Thoracic aorta (tissue), 2 donors: ENCODE results near the gene PM20D2. TPM values are rescaled to one million over a fixed set of nuclear protein-coding genes. Genes with fewer than 3 reads are reported as not detected.

Experiments
- ATAC-seq: fragments of 150-250 bp; one replicate; pipeline ENCODE4 v1.8.0; 2017; ENCODE audit warnings: low read depth; ENCODE audit not compliant: insufficient number of reproducible peaks, low FRiP score
- DNase-seq: peaks from one replicate; pipeline ENCODE4 v3.0.0-alpha.2; 2020; ENCODE audit warnings: low spot score
- H3K27ac ChIP-seq, 2 donors: fragments of 200-600 bp; sonication (generic); 1 replicate in 1 of 2; 2 replicates in 1 of 2; pipeline ENCODE4 v1.5.1; 2016; ENCODE audit warnings: mild to moderate bottlenecking in 2 of 2, moderate library complexity in 2 of 2
- H3K27me3 ChIP-seq: fragments of 200-600 bp; sonication (generic); replicated peaks from 2 replicates; pipeline ENCODE4 v1.6.0; 2016; ENCODE audit warnings: mild to moderate bottlenecking; ENCODE audit not compliant: insufficient read depth
- H3K36me3 ChIP-seq: fragments of 200-600 bp; sonication (generic); one replicate; pipeline ENCODE4 v1.5.1; 2016
- H3K4me1 ChIP-seq, 2 donors: fragments of 200-600 bp; sonication (generic); 1 replicate in 1 of 2; 2 replicates in 1 of 2; pipeline versions ENCODE4 v1.5.1 to v1.6.0; 2016; ENCODE audit warnings: low read depth in 2 of 2, mild to moderate bottlenecking in 1 of 2; ENCODE audit not compliant: control insufficient read depth in 1 of 2
- H3K4me3 ChIP-seq: fragments of 200-600 bp; sonication (generic); 2 replicates; pipeline ENCODE4 v1.5.1; 2016; ENCODE audit warnings: mild to moderate bottlenecking
- H3K9me3 ChIP-seq: fragments of 200-600 bp; sonication (generic); 2 replicates; pipeline ENCODE4 v1.5.1; 2016
- CTCF ChIP-seq: fragments of 200-600 bp; sonication (generic); IDR thresholded peaks from one replicate; pipeline ENCODE4 v1.5.1; 2019; ENCODE audit warnings: antibody characterized with exemption
- total RNA-seq, 2 donors: library from RNA; depleted of rRNA; stranded (reverse); fragments of >200 nt; gene quantifications; one replicate each; pipeline versions ENCODE4 v1.1.0 to v1.2.3, GENCODE V29; 2016

PM20D2 gene
- total RNA-seq, 2 donors from 2014 or later, result 23.7 to 58.6 TPM

DNA sequence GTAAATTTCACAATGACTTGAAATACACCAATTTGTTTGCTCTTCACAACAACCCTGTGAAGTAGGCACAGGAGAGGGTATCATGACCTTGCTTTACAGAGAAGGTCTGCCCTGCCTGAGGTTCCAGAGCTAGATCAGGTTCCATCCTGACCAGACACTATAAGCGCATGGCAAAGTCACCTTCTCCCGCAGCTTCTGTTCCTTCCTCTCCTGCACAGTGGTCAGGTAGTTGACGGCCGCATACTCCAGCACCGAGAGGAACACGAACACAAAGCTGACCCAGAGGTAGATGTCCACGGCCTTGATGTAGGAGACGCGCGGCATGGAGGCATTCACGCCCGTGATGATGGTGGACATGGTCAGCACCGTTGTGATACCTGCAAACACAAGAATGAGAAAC is 34.3 kb downstream of the PM20D2 start:
- no peaks in the 10 kb centered on the region for H3K4me1 ChIP-seq
- no peaks in the 10 kb centered on the region for H3K36me3 ChIP-seq
- no peaks in the 10 kb centered on the region for H3K27me3 ChIP-seq
- DNase-seq (no peak), ATAC-seq (no peak)
- H3K4me3 ChIP-seq, result no peak overlapping the region
- no peaks in the 10 kb centered on the region for H3K9me3 ChIP-seq
- no peak for TF ChIP-seq CTCF
- H3K27ac ChIP-seq, result no peak overlapping the region

GRCh38 chr6:89180971-89181370 is 35.1 kb downstream of the PM20D2 start:
- DNase-seq, result no peak
- no peak for ATAC-seq
- Histone ChIP-seq H3K36me3 (no peaks in the 10 kb centered on the region), H3K4me1 (no peaks in the 10 kb centered on the region), H3K4me3 (no peak overlapping the region), H3K27ac (no peak overlapping the region), H3K9me3 (no peaks in the 10 kb centered on the region), H3K27me3 (no peaks in the 10 kb centered on the region)
- TF ChIP-seq CTCF, result no peak

DNA sequence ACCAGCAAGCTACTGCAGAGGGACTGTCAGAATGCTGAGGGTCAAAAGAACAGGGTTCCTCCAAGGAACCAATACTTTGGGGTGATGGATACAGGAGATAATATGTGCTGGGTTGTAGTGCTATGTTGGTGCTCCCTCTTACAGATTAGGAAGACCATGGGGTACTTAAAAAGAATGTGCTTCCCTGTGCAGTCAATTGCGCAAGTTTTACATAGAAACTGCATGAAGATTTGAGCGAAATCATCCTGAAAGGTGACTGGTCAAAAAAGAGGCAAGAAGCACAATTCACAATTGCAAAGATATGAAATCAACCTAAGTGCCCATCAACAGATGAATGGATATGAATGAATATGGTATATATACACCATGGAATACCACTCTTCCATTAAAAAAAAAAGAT is 37.4 kb downstream of the PM20D2 start:
- Histone ChIP-seq H3K9me3 (no peaks in the 10 kb centered on the region), H3K27me3 (no peaks in the 10 kb centered on the region), H3K27ac (no peak overlapping the region), H3K4me1 (no peaks in the 10 kb centered on the region), H3K36me3 (no peaks in the 10 kb centered on the region), H3K4me3 (no peak overlapping the region)
- no peak for ATAC-seq
- no peak for DNase-seq
- TF ChIP-seq CTCF, result no peak

GRCh38 chr6:89184344-89184743 is 38.5 kb downstream of the PM20D2 start:
- no peaks in the 10 kb centered on the region for H3K36me3 ChIP-seq
- no peaks in the 10 kb centered on the region for H3K9me3 ChIP-seq
- no peak overlapping the region for H3K27ac ChIP-seq
- no peaks in the 10 kb centered on the region for H3K27me3 ChIP-seq
- TF ChIP-seq CTCF, result no peak
- H3K4me1 ChIP-seq, result no peaks in the 10 kb centered on the region
- no peak for ATAC-seq
- no peak for DNase-seq
- no peak overlapping the region for H3K4me3 ChIP-seq

- H3K27me3 ChIP-seq, result no peaks in the 10 kb centered on the region
- no peak for TF ChIP-seq CTCF
- no peak for ATAC-seq
- H3K27ac ChIP-seq, result no peak overlapping the region
- H3K4me1 ChIP-seq, result no peaks in the 10 kb centered on the region
- H3K36me3 ChIP-seq, result no peaks in the 10 kb centered on the region
- H3K4me3 ChIP-seq, result no peak overlapping the region
- H3K9me3 ChIP-seq, result no peaks in the 10 kb centered on the region
- no peak for DNase-seq
Observed at GRCh38 chr6:89186762-89187161, 40.9 kb downstream of the PM20D2 start.
